ENCODE data around the gene S1PR1. TPM values are rescaled to one million over a fixed set of nuclear protein-coding genes. Genes with fewer than 3 reads are reported as not detected.
"Not testable (repeated sequence)": the region's sequence is repeated elsewhere in the genome, so short reads cannot be mapped to it uniquely, and the experiment has no call there.

Gene S1PR1
- 0.31 TPM in 1 of 2 replicates, not detected in the other for total RNA-seq
- long read RNA-seq, partial matches to known transcripts = 0 of 1 reads
- long read RNA-seq, other reads (novel, unspliced or antisense) = 1 of 1 reads

DNA sequence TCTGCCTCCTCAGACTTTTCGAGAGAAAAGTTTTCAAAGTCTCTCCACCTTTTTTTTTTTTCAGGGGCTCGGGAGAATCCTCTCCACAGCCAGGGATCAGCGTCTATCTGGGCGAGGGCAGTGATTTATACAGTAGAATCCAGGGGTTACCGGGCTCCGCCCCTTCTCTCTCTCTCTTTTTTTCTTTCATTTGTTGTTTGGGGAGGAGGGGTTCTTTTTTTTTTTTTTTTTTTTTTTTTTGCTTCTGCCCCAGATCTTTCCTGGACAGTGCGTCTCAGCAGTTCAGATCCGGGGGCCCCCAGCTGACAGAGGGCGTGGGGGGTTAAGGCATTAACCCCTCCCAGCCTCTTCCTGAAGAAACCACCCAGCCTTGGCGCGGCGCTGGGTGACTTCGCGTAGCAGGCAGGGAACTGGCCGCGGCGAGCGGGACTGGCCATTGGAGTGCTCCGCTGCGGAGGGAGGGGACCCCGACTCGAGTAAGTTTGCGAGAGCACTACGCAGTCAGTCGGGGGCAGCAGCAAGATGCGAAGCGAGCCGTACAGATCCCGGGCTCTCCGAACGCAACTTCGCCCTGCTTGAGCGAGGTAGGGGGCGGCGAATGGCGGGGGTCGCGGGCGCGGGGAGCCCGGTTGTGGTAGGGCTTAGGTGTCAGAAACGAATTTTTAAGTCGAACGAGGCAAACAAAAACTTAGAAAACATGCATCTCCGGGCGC, at the start of gene S1PR1:
Gene S1PR1, plus strand, starts transcription at position 504 of the 713 bp plus-strand sequence. CDS start 1,966 bp downstream, outside the sequence.
- H3K27ac Mint-ChIP-seq (ENCODE audit: unreplicated experiment) = no peak within 1 kb of the TSS
- H3K4me1 Mint-ChIP-seq (ENCODE audit: unreplicated experiment) = peaks cover 30% of the 10 kb centered on the region
- peaks cover 44% of the 10 kb centered on the region for H3K27me3 Mint-ChIP-seq (ENCODE audit: unreplicated experiment)
- DNase-seq (ENCODE audit: extremely low spot score, unreplicated experiment) = no peak
- H3K9me3 Mint-ChIP-seq (ENCODE audit: unreplicated experiment) = no peaks in the 10 kb centered on the region
- H3K36me3 Mint-ChIP-seq (ENCODE audit: unreplicated experiment) = no peaks in the 10 kb centered on the region
- no peak for TF ChIP-seq CTCF (IDR thresholded peaks at IDR 0.05)
- peak within 1 kb of the TSS; percentile 86 for H3K4me3 Mint-ChIP-seq (ENCODE audit: unreplicated experiment)

- Mint-ChIP-seq H3K27ac (ENCODE audit: unreplicated experiment) (no peak overlapping the region), H3K9me3 (ENCODE audit: unreplicated experiment) (no peaks in the 10 kb centered on the region), H3K4me3 (ENCODE audit: unreplicated experiment) (no peak overlapping the region), H3K36me3 (ENCODE audit: unreplicated experiment) (no peaks in the 10 kb centered on the region), H3K27me3 (ENCODE audit: unreplicated experiment) (peaks cover 9% of the 10 kb centered on the region), H3K4me1 (ENCODE audit: unreplicated experiment) (no peaks in the 10 kb centered on the region)
- no peak for DNase-seq (ENCODE audit: extremely low spot score, unreplicated experiment)
- TF ChIP-seq CTCF (IDR thresholded peaks at IDR 0.05) = no peak
These were observed 49.5 kb upstream of the S1PR1 start for GRCh38 chr1:101187297-101187696.

DNA sequence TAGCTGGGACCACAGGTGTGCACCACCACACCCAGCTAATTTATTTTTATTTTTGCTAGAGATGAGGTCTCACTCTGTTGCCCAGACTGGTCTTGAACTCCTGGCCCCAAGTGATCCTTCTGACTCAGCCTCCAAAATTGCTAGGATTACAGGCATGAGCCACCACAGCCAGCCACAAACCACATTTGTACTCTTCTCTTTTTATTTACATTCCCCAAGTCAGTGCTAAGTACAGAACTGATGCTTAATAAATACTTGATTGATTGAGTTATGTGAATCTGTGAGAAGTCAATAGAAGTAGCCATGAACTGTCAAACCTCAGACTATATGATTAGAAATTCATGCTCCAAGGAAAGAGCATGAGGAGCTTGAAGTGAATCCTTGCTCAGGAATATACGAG, 48.5 kb upstream of the S1PR1 start:
- Mint-ChIP-seq H3K36me3 (ENCODE audit: unreplicated experiment) (no peaks in the 10 kb centered on the region), H3K27me3 (ENCODE audit: unreplicated experiment) (peaks cover 14% of the 10 kb centered on the region), H3K9me3 (ENCODE audit: unreplicated experiment) (no peaks in the 10 kb centered on the region), H3K4me1 (ENCODE audit: unreplicated experiment) (no peaks in the 10 kb centered on the region), H3K4me3 (ENCODE audit: unreplicated experiment) (no peak overlapping the region), H3K27ac (ENCODE audit: unreplicated experiment) (no peak overlapping the region)
- no peak for TF ChIP-seq CTCF (IDR thresholded peaks at IDR 0.05)
- no peak for DNase-seq (ENCODE audit: extremely low spot score, unreplicated experiment)

GRCh38 chr1:101188968-101189367, 47.9 kb upstream of the S1PR1 start:
- H3K27ac Mint-ChIP-seq (ENCODE audit: unreplicated experiment); H3K4me3 Mint-ChIP-seq (ENCODE audit: unreplicated experiment); H3K4me1 Mint-ChIP-seq (ENCODE audit: unreplicated experiment); DNase-seq (ENCODE audit: extremely low spot score, unreplicated experiment); H3K9me3 Mint-ChIP-seq (ENCODE audit: unreplicated experiment); H3K36me3 Mint-ChIP-seq (ENCODE audit: unreplicated experiment): not testable (repeated sequence)
- peaks cover 12% of the 10 kb centered on the region for H3K27me3 Mint-ChIP-seq (ENCODE audit: unreplicated experiment)

DNA sequence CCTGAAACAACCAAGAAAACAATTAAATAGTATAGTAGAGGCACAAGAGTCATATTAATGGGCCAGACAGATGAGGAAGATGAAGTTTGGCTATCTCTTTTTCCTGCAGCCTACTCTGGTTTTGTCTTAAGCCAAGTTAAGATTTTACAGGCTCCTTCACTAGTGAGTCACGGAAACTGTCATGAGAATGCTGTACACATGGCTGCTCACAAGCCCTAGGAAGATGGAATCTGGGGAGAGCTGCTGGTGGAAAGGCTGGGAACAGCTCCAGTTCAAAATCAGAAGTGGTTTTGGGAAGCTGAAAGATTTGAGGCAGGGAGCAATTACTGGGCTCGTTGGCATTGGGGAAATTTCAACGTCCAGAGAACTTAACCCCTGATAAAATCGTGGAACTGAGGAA, 46.4 kb upstream of the S1PR1 start:
- no peak for TF ChIP-seq CTCF (IDR thresholded peaks at IDR 0.05)
- no peak overlapping the region for H3K4me3 Mint-ChIP-seq (ENCODE audit: unreplicated experiment)
- no peaks in the 10 kb centered on the region for H3K9me3 Mint-ChIP-seq (ENCODE audit: unreplicated experiment)
- H3K27ac Mint-ChIP-seq (ENCODE audit: unreplicated experiment) = no peak overlapping the region
- DNase-seq (ENCODE audit: extremely low spot score, unreplicated experiment) = no peak
- H3K27me3 Mint-ChIP-seq (ENCODE audit: unreplicated experiment) = peaks cover 12% of the 10 kb centered on the region
- H3K36me3 Mint-ChIP-seq (ENCODE audit: unreplicated experiment) = no peaks in the 10 kb centered on the region
- H3K4me1 Mint-ChIP-seq (ENCODE audit: unreplicated experiment) = no peaks in the 10 kb centered on the region
